ENCODE data around the gene DLG5.

- TF ChIP-seq TCF12 (IDR thresholded peaks at IDR 0.05) = no peak
- TF ChIP-seq RFX5 (IDR thresholded peaks at IDR 0.05; ENCODE audit: low read length) = no peak
- TF ChIP-seq CTCF (IDR thresholded peaks at IDR 0.05) = no peak
- no peak for TF ChIP-seq USF2 (IDR thresholded peaks at IDR 0.05; ENCODE audit: borderline replicate concordance, low read depth, low read length)
- TF ChIP-seq POLR2AphosphoS5 (IDR thresholded peaks at IDR 0.05; ENCODE audit: low read depth, low read length) = no peak
- no peak for TF ChIP-seq ZBTB33 (IDR thresholded peaks at IDR 0.05; ENCODE audit: borderline replicate concordance, low read depth)
- TF ChIP-seq RCOR1 (IDR thresholded peaks at IDR 0.05; ENCODE audit: low read length) = no peak
- TF ChIP-seq, protein P1, sequence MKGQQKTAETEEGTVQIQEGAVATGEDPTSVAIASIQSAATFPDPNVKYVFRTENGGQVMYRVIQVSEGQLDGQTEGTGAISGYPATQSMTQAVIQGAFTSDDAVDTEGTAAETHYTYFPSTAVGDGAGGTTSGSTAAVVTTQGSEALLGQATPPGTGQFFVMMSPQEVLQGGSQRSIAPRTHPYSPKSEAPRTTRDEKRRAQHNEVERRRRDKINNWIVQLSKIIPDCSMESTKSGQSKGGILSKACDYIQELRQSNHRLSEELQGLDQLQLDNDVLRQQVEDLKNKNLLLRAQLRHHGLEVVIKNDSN (IDR thresholded peaks at IDR 0.05; ENCODE audit: borderline replicate concordance, low read depth) = no peak
- TF ChIP-seq, protein P2, sequence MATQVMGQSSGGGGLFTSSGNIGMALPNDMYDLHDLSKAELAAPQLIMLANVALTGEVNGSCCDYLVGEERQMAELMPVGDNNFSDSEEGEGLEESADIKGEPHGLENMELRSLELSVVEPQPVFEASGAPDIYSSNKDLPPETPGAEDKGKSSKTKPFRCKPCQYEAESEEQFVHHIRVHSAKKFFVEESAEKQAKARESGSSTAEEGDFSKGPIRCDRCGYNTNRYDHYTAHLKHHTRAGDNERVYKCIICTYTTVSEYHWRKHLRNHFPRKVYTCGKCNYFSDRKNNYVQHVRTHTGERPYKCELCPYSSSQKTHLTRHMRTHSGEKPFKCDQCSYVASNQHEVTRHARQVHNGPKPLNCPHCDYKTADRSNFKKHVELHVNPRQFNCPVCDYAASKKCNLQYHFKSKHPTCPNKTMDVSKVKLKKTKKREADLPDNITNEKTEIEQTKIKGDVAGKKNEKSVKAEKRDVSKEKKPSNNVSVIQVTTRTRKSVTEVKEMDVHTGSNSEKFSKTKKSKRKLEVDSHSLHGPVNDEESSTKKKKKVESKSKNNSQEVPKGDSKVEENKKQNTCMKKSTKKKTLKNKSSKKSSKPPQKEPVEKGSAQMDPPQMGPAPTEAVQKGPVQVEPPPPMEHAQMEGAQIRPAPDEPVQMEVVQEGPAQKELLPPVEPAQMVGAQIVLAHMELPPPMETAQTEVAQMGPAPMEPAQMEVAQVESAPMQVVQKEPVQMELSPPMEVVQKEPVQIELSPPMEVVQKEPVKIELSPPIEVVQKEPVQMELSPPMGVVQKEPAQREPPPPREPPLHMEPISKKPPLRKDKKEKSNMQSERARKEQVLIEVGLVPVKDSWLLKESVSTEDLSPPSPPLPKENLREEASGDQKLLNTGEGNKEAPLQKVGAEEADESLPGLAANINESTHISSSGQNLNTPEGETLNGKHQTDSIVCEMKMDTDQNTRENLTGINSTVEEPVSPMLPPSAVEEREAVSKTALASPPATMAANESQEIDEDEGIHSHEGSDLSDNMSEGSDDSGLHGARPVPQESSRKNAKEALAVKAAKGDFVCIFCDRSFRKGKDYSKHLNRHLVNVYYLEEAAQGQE (IDR thresholded peaks at IDR 0.05; ENCODE audit: low read depth, low read length) = no peak
- TF ChIP-seq RAD21 (IDR thresholded peaks at IDR 0.05; ENCODE audit: low read length) = no peak
Measured at GRCh38 chr10:77907462-77907861, 19.1 kb downstream of the DLG5 start.
